WERI-Rb-1 (cell line): Measurements from ENCODE around the gene DPYSL4.
A peak's percentile ranks its signal among the peaks of the same experiment; 100 is the strongest.

Experiments used
- DNase-seq: peaks from one replicate; pipeline ENCODE4 v3.0.0-alpha.2; 2020
- H3K27ac ChIP-seq: fragments of 250-450 bp; sonication (Bioruptor Pico); 2 replicates; pipeline ENCODE4 v1.5.1; 2020; ENCODE audit warnings: mild to moderate bottlenecking, moderate library complexity
- H3K27me3 ChIP-seq: fragments of 250-450 bp; sonication (Bioruptor Pico); 2 replicates; pipeline ENCODE4 v1.5.1; 2021; ENCODE audit warnings: mild to moderate bottlenecking, low read depth, moderate library complexity; ENCODE audit not compliant: insufficient read depth, severe bottlenecking
- H3K36me3 ChIP-seq: fragments of 250-450 bp; sonication (Bioruptor Pico); 2 replicates; pipeline ENCODE4 v1.5.1; 2020; ENCODE audit warnings: mild to moderate bottlenecking, moderate library complexity
- H3K4me3 ChIP-seq: 2 replicates; pipeline ENCODE4 v1.5.1; 2011; ENCODE audit warnings: low read depth, mild to moderate bottlenecking, control low read depth, low read length
- H3K9me3 ChIP-seq: fragments of 250-450 bp; sonication (Bioruptor Pico); 2 replicates; pipeline ENCODE4 v1.5.1; 2021; ENCODE audit warnings: mild to moderate bottlenecking, moderate library complexity; ENCODE audit not compliant: severe bottlenecking
- CTCF ChIP-seq: IDR thresholded peaks from 2 replicates; pipeline ENCODE4 v1.5.1; 2011; ENCODE audit warnings: low read depth, mild to moderate bottlenecking, control low read depth, inconsistent platforms, low read length

Gene DPYSL4

DNA sequence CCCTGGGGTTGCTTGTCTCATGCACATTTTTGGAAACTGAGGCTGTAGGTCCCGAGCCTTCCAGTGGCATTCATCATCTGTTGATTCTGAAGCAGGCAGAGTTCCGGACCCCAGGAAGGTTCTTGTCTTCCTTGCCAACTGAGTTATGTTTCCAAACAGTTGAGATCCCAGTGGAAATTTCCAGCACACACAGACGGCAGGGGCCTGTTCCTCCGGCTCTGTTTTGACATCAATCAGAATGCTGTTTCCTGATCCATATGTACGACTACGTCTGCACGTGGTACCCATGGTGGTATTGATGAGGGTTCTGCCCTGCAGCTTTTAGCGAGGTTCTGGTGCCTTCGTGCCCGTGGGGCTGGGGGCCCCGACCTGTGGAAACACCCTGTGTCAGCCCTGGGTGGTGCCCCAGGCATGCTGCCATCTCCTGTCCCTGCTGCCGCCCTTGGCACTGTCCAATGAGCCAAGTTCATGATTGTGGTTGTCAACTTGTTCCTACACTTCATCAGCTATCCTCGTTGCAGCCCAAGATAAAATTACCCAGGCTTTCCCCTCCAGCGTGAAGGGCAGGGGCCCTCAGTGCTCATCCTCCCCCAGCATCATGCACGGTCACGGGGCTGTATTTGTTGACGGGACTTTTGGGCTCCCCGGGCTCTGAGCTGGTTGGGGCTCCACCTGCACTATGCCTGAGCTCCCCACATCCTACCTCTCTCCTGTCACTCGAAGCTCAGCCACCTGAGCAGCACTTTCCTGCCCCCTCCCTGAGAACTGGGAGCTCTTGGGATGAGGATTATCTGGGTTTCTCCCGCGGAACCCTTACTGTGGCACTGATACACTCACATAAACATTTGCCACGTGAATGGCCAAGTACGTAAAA is 7.8 kb upstream of the DPYSL4 start:
- H3K27me3 ChIP-seq, result no peaks in the 10 kb centered on the region
- TF ChIP-seq CTCF, result no peak
- no peaks in the 10 kb centered on the region for H3K9me3 ChIP-seq
- DNase-seq, result no peak
- H3K27ac ChIP-seq, result no peak overlapping the region
- H3K36me3 ChIP-seq, result no peaks in the 10 kb centered on the region
- no peak overlapping the region for H3K4me3 ChIP-seq

DNA sequence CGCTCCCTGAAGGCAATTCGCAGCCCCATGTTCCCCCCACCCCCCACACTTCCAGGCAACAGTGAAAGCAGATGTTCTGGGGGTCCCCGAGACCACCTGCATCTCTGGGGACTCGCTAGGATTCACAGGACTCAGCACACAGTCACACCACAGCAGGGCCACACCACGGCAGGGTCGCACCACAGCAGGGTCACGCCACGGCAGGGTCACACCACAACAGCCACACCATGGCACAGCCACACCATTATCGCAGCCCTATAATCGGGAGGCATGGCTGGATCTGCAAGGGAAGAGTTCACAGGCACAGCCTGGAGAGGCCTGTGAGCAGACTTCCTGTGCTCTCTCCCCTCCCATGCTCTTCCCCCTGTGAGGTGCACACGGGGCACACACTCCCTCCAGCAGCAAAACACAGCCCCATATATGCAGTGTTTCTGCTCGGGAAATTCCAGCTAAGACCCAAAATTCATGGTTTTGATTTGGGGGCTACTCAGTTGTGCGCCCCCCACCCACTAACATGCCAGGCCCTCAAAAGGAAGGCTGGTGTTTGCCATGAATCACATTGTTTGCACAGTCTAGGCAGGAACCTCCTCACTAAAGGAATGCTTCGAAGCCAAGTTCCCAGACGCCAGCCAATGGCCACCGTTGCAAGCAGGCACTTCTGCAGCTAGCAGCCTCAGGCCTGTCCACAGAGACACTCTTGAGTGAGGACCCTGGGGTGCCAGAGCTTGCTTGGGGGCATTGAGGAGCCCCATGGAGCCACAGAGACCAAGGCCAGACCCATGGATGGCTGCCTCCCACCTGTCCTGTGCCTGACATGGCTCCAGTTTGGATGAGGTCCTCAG is 7.0 kb upstream of the DPYSL4 start:
- Histone ChIP-seq H3K36me3 (no peaks in the 10 kb centered on the region), H3K27me3 (no peaks in the 10 kb centered on the region), H3K9me3 (no peaks in the 10 kb centered on the region), H3K27ac (no peak overlapping the region), H3K4me3 (no peak overlapping the region)
- TF ChIP-seq CTCF, result no peak
- DNase-seq, result no peak

DNA sequence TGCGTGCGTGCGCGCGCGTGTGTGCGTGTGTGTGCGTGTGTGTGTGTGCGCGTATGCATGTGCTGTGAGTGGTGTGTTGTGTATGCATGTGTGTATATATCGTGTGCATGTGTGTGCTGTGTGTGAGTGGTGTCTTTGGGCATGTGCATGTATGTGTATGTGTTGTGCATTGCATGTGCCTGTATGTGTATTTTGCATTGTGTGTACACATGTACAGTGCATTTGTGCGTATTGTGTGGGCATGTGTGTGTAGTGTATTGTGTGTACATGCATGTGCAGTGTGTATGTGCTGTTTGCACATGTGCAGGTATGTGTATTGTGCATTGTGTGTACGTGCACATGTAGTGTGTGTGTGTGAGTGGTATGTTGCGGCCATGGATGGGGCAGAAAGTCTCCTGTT is 6.0 kb upstream of the DPYSL4 start:
- Histone ChIP-seq H3K4me3 (no peak overlapping the region), H3K27me3 (no peaks in the 10 kb centered on the region), H3K36me3 (no peaks in the 10 kb centered on the region), H3K9me3 (no peaks in the 10 kb centered on the region), H3K27ac (no peak overlapping the region)
- no peak for TF ChIP-seq CTCF
- no peak for DNase-seq

DNA sequence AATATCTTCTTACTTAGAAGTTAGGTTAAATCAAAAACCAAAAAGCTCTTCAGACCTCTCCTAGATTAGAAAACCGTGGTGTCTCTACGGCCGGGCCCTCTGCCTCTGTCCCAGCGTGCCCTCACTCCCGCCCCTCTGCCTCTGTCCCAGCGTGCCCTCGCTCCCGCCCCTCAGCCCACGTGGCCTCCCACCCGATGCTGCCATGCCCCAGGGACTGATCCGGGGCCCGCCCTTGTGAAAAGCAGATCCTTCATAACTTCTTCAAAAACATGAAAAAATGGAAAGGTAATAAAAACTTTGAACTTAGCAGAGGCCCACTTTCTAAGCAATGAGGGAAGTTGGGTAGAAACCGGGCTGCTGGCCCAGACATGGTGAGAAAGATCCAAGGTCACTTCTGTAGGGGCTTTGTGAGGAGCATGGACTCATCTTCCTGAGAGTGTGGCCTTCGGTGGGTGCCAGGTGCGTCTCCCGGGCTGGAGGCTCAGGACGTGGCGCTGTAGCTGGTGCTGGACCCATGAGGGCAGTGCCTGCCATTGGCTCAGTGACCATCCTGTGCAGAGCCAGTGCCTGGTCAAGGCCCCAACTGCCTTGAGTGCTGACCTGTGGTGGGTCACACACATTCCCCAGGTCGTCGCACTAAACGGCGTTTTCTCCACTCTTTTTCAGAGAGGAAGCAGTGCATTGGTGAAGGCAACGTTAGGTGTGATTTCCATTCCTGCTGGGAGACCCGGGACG is 4.9 kb upstream of the DPYSL4 start:
- peak; percentile 71 for DNase-seq
- no peaks in the 10 kb centered on the region for H3K27me3 ChIP-seq

DNA sequence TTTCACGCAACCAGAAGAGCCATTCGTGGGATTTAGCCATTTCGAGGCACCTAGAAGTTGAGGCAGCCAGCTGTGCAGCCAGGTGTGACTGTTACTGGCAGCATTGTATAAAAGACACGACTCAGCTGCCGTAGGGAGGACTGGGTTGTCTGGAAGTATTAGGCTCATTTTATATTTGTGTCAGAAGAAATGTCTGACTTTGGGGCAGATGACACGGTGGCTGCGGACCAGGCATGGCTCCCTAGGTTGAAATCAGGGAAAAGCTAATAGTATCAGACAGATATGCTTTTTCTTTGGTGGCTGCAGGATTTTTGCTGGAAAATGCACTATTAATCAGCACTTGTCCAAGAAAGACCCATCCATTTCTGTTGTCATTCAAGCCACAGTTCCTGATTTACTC is 4.2 kb upstream of the DPYSL4 start:
- TF ChIP-seq CTCF, result no peak
- Histone ChIP-seq H3K36me3 (no peaks in the 10 kb centered on the region), H3K9me3 (no peaks in the 10 kb centered on the region), H3K27ac (no peak overlapping the region), H3K27me3 (no peaks in the 10 kb centered on the region), H3K4me3 (no peak overlapping the region)
- DNase-seq, result no peak

More for the DNA sequence above, 4.9 kb upstream of the DPYSL4 start:
- H3K4me3 ChIP-seq, result no peak overlapping the region
- TF ChIP-seq CTCF, result no peak
- no peaks in the 10 kb centered on the region for H3K36me3 ChIP-seq
- no peak overlapping the region for H3K27ac ChIP-seq
- no peaks in the 10 kb centered on the region for H3K9me3 ChIP-seq
